GM21515 (cell line): Measurements from ENCODE around the gene FMNL1.

Experiments
- ATAC-seq: cut with Tn5 transposase; IDR thresholded peaks from one replicate; pipeline ENCODE4 v1.9.1; 2021; ENCODE audit not compliant: unreplicated experiment

Gene FMNL1

DNA sequence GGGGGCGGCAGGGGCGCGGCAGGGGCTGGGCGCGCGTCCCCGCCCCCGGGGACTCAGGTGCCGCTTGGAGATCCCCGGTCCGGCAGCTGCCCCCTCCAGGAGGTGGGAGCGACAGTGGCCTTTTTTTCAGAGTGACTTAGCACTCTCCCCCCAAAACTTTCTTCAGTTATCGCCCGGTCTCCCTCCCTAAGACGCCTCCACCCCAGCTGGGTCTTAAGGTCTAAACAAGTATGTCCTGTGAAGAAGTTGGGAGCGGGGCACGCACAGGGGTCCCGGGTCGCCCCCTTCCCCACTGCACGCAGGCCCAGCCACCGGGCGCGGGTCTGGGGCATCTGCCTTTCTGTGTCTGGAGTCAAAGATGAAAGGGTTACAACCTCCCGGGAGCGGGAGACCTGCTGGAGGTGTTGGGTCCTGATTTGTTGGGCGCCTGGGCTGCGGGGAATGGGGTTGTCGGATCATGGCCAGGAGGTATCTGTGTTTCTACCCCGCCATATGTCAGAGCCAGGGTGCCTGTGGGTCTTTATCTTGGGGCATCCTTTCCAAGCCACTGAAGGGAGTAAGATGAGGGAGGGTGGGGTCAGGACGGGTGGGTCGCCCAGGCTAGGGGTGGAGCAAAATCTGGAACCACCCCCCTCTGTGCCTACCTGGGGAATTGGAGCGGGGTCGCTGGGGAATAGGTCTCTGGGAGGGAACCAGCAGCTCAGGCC lies 757 bp downstream of the FMNL1 start:
- ATAC-seq = no peak

DNA sequence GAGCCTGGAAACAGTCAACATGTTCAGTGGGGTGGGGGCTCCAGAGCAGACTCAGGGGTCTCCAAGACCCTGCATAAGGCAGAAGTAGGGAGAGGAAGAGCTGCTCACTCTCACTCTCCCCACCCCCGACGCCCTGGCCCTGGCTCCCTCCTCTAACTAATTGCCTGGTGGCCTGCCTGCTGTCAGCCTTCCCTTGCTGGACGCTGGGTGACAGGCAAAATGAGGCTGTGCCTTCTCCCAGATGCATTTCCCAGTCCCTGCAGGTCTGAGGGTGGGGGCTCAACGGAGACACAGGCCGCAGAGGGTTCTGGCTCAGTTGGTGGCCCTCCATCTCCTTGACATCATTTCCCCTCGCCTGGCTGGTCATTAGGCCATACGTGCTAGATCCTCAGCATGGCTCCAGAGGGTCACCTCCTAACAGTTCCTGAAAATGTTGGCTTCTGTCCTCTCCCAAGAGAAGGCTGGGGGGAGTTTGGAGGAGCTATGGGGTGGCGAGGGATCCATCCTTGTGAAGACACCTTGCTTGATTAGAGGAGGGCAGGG lies 1.4 kb downstream of the FMNL1 start:
- no peak for ATAC-seq

DNA sequence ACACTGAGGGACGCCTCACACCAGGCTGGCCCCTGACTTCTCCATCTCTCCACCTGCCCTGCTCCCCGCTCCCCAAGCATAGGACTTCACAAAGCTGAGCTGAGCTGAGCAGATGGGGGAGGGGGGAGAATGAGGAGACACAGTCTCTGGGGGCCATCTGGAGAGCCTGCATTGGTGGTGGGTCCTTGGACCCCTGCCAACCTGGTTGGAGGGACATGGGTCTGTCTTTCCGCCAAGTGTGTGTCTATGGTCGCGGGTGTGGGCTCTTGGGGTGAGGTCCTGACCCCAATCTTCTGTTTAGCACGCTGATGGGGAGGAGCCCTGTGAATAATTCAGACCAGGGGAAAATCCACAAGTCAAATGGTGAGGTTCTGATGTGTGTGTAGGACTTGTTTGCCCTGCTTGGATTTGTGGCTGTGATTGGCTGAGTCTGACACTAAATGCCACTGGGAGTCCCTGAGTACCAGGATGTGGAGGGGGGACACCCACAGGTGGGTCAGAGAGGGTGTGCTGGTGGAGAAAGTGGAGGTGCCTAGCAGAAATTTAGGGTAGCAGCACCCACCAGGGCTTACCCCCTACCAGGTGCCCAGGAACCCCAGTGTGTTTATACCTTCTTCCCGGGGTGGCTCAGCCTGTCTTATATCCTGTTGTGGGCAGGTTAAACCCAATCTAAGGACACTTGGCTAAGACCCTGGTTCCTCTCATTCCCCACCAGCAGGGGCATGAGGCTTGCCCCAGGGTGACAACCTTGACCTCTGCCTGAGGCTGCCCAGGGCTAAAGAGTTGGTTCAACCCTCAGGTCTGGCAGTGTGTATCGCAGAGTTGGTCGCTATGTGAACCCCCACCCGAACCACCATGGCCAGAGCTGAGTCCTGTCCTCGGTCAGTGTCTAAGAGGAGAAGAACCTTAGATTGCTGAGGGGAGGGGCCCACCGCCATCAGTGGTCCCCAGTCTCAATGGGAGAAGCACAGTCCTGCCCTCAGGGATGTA lies 2.1 kb downstream of the FMNL1 start:
- ATAC-seq = no peak

DNA sequence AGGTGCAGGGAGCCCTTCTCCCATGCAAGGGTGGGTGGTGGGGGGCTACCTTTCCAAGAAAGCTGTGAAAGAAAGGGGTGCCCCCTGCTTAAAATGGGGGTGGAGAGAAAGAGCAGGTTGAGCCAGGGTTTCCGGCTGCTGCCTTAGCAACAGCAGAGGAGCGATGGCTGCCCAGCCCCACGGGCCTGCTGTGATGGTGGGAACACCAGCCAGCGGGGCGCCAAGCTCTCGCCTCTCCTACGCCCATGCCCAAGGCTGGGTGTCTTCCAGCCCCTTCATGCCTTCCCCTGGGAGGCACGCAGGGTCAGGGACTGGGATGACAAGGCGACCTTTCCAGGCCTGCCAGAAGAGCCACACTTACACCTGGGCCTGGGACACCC lies 3.0 kb downstream of the FMNL1 start:
- no peak for ATAC-seq

DNA sequence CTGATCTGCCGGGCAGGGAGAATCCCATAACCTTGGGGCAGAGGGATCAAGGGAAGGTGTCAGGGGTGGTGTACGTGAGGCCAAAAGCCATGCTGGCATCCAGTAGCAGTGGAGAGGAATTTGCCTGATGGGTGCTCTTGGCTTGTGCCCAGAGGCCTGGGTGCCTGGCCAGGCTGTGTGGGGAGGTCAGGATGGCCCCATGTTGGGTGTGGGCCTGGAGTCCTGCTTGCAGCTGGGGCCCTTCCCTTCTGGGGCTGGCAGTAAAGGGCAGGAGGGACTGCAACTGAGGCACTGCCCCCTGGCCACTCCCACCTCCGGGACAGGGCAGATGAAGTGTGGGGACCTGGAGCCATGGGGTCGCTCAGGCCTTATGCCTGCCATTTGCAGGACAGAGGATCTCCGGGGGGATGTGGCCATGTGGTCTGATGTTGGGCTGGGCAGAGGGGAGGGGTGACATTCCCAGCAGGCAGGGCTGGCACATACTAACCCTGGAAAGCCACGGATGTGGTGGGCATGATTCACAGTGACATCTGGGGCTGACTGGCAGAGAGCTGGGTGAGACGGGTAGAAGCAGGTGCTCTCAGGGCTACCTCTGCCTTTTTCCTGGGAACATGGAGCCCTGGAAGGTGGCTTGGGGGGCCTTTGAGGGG lies 3.5 kb downstream of the FMNL1 start:
- ATAC-seq = no peak

DNA sequence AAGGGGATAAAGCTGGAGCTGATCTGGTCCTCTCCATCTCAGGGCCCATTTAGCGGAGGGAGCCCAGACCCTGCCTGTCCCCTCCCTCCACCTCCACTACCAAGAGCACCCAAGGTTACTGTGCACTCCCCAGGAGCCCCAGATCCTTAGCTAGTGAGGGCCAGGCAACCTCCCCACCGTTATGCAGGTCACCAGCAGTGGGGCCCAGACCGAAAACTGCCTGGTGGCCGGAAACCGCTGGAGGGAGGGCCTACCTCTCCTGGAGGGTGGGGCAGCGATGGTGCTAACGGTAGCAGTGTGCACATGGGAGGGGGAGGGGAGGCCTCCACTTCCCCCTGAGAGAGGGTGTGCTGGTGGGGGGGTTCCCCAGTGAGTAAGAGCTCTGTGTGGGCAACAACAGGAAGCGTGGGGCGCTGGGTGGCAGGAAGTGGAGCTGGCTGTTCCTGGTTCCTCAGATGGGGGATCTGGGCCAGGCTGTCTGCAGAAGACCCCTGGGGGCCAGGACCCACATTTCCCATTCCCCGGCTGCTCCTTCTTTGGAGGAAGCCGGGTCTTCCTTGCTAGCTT lies 4.4 kb downstream of the FMNL1 start:
- peak; percentile 37 for ATAC-seq

DNA sequence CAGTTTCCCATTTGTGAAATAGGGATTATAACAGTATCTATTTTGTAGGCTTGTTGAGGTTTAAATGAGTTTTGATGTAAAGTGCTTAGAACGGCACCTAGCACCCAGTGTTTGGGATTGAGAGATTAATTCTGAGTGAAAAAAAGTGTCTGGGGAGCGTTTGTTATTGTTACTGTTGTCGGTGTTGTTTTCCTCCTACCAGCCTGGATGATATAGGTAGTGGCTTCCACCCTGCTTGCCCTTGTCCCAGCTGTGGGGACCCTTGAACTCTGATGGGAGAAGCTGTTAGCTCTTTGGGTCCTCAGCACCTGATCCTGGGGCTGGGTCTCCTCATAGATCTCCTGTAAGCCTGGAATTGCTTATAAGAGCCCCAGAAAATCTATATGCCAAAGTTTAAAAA lies 4.9 kb downstream of the FMNL1 start:
- ATAC-seq = no peak

DNA sequence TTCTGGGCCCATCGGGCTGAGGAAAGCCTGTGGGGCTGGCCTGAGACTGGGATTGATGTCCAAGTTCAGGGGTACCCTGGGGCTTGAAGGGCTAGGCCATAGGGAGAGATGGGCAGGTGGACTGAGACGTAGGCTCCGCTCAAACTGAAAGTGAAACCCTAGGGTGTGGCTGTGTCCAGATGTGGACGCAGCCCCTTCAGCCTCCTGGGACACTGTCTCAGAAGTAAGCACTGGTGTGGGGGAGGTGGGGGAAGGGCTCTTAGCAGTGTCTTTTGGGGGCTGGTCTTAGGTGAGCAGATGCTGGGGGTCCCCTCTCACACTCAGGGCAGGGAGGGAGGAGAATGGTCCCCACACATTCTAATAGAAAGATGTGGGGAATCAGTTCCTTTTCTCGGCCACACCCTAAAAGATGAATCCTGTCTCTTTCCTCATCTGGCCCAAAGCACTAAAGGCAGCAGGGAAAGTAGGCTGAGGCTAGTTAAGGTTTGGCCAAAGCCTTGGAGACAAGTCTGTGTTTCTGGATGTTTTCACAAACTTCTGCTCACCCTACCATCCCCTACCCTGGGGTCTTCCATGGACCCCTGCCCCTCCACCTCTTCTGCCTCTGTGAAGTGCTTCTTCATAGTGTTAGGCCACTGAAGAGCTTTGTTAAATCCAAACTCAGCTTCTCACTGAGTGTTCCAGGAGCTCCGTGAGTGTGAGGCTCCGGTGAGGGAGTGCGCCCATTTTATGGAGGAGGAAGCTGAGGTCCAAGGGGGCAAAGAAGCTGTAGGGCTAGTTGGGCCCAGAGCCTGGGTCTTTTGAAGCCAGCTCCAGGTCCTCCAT lies 5.6 kb downstream of the FMNL1 start:
- no peak for ATAC-seq

DNA sequence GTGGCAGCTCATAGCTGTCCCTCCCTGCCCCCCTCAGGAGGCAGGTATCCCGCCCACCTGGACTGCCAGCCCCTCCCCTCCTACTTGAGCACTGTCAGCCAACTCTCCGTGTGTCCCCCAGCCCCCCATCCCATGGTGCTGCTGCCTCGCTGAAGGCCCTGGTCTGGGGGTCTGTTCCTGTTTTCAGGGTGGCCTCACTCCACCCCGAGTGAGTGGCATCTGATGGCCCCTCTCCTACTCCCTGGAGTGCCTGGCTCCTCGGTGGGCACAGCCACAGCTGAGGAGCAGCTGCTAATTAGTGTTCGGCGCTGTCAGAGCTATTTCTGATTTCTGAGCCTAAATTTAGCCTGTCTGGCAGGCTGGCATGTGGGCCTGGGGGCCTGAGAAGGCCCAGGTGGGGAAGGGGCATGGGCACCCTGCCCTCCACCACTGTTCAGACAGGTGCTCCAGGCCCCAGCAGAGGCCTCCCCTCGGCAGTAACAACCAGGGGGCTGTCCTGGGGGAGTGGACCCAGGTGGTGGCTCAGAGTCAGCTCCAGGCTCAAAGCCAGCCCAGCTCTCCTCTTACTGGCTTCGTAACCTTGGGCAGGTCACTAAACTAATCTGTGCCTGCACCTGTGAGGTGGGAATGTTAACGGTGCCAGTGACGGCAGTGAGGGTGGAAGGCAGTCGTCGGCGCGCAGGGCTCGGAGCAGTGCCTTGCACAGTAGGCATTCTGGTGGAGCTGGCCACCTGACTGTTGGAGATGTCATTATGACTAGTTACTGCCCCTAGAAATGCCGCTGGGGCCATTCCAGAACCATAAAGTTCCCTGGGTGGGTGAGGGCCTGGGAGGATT lies 6.5 kb downstream of the FMNL1 start:
- ATAC-seq = no peak

DNA sequence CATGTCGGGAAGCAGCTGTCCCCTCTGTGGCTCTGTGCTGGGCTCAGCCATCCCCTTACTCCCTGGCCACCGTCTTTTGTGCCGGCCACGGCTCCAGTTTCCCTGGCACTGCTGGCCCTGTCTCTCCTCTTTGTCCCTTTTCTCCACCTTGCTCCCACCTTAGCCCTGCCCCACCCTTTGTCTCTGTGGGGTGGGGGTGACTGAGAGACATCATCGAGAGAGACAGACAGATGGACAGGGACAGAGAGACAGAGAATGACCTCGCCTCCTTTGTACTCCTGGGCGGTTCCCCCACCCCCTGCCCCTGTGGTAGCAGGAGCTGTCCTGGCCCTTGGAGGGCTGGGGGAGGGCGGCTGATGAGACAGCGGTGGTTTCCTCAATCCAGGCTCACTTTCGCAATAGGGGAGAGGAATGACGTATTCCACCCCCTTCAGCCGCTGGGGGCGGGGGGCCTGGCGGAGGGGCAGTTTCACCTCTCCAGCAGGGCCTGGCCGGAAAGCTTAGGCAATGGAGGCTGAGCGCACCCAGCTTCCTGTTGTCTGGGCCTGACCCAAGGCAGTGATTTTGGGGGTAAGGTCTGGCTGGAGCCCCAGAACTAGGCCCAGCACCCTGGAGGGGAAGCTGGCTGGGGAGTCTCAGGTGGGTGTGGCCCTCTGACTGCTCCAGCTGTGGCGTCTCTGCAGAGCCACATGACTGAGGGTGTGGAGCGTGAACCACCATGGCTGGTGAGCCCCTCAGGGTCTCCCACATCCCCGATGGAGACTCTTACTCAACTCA lies 7.3 kb downstream of the FMNL1 start:
- ATAC-seq = peak; percentile 24

DNA sequence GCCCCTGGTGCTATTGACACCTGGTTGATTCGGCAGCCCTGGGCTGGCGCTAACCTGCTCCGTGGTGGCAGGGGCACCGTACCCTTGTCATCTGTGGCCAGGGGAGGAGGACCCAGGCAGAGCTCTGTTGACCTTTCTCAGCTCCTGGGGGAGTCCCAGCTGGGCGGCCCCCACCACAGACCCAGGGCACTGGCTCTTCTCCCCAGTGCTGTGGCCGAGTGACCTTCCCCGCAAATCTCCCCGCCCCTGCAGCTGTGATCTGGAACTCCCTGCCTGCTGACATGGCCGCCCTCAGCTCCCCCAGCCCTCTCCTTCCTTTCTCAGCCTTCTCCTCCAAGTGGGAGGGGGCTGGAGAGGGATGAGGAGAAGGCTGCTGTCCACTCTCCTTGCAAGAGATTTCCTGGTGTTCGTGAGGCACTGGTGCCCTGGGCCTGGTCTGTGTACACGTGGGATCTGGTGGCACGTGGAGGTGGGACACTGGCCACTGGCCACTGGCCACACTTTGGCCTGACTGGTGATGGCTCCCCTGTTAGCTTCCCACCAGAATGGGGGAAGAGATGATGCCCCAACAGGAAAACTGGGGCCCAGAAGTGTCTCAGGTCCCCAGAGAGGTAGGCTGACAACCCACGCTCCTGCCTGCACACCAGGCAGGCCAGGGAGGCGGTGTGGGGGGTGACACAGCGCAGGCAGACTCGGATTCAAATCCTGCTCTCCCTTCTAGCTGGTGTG lies 8.2 kb downstream of the FMNL1 start:
- ATAC-seq = no peak

DNA sequence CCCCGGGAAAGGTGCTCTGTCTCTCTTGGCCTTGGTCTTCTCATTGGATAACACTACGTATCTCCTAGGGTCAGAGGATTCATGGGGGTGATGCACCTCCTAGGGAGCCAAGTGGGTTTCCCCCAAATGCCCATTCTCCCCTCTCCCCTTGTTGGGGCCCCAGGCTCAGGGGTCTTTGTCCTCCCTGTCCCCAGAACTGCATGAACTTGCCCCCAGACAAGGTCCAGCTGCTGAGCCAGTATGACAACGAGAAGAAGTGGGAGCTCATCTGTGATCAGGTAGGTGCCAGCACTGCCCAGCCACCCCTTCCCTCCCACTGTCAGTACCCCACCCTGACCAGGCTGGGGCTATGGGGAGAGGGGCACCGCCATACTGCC lies 8.7 kb downstream of the FMNL1 start:
- ATAC-seq = no peak

DNA sequence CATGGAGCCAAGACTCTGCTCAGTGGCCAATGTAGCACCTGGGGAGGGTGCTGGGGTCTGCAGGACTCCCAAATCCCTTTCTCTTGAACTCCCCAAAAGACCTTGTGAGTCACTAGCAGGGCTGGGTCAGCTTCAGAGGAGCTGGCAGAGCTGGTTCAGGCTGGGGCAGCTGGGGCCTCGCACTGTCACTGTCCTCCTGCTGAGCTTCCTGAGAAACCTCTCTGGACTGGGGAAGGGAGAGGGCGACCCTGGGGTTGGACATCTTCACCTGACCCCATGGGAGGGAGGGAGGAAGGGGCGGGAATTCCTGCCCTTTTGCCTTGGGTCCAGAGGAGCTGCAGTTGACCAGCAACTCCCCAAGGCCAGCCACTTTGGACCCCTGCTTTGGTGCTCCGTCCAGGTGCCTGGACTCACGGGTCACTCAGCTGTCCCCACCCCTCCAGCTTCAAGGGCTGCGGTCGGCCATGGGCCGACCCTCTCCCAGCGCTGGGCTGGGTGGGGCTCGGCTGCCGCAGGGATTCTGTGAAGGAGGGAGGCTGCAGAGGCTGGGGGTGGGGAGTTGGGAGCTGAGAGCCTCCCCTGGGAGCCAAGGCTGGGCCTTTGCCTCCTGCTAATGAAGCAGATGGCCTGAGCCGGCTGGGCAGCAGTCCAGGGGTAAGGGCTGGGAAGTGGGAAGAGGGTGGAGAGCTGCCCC lies 9.2 kb downstream of the FMNL1 start:
- no peak for ATAC-seq

DNA sequence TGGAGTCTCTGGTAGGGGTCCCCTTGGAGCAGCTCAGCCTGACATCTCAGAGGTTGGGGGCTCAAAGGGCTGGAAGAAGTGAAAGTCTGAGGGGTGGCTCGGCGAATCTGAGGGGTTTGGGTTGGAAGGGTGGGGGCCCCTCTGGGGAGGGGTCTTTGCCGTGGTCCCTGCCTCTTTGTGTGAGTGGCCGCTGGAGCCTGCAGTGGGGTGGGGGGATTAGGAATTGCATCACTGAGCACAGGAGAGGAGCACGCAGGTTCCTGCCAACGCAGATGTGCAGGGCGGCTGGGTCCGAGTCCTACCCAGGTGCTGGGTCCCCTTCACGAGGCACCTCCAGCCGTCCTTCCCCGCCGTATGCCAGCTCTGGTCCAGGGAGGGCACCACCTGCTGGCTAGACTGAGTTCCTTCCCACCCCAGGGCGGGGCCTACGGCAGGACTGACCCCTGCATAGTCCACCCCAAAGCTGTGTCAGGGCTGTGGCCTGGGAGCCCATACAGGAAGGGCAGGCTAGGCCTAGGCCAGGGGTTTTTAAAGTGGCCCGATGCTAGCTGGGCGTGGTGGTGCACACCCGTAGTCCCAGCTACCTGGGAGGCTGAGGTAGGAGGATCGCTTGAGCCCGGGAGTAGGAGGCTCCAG lies 9.9 kb downstream of the FMNL1 start:
- ATAC-seq = no peak

DNA sequence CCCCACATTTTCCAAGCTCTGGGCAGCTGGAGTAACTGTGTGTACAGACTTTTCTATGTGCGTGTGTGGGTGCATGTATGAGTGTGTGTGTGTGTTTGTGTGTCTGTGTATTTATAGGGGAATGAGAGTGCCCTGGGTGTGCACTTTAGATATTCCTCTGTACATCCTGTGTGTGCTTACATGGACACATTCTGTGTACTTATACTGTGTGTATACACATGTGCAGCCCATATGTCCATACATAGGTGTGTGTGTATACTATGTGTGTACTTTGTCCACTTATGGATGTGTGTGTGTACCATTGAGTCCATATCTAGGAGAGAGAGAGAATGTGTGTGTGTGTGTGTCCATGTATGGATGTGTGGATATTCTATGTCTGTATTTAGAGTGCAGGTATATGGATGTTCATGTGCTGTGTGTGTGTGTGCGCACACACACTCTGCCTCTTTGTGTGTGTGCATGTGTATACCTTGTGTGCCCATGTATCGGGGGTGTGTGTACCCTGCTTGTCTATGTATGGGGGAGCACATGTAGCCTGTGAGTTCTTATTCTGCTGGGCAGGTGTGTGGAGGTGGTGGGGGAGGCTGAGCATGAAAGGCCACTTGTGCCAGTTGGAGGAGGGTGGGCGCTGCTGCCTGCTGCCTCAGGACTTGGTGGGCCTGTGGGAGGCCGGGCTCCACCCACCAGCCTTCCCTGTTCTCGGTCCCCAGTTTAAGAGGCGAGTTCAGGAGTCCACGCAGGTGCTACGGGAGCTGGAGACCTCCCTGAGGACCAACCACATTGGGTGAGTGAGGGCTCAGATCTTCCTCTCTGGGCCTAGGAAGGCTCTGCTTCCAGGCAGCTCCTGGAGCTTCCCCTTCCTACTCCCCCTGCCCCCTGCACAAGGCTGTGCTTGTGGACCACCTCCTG lies 11.1 kb downstream of the FMNL1 start:
- no peak for ATAC-seq

DNA sequence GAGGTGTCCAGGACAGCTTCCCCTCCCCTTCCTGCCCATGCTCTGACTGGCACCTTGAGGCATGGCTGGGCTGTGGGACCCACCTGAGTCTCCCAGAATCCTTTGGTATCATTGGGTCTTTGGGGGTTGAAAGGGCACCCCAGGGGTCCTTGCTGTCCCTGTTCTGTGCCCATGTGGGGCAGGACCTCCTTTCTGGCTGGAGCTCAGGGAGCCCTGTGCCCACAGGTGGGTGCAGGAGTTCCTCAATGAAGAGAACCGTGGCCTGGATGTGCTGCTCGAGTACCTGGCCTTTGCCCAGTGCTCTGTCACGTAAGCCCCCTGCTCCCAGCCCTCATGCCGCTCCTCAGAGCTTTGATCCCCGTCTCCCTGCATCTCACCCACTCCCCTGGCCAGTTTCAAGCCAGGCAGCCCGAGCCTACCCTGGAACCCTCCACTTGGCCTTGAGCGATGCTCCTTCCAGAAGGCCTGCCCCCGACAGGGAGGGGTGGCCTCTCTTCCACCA lies 11.8 kb downstream of the FMNL1 start:
- no peak for ATAC-seq
